Upper lobe of left lung (tissue), 4 donors: ENCODE data around the gene NUP107.

ENCODE experiments used
- EP300 ChIP-seq, 4 donors: sonication (generic); formaldehyde crosslinking; IDR thresholded peaks; one replicate each; pipeline ENCODE4 v1.5.1; 2017; ENCODE audit warnings: antibody characterized with exemption in 4 of 4, control low read depth in 2 of 4
- POLR2A ChIP-seq, 4 donors: fragments of 450-650 bp; IDR thresholded peaks; one replicate each; pipeline ENCODE4 v1.5.1; 2016 to 2017; ENCODE audit warnings: antibody characterized with exemption in 4 of 4, mild to moderate bottlenecking in 2 of 4

GRCh38 chr12:68785358-68785757 is 98.6 kb downstream of the NUP107 start:
- peak in 1 of 4 donors; percentile 58 for TF ChIP-seq POLR2A (IDR thresholded peaks at IDR 0.05)
- peak in 1 of 4 donors; percentile 58 for TF ChIP-seq EP300 (IDR thresholded peaks at IDR 0.05)
